ENCODE measurements around the gene FLNB.

FLNB gene

GRCh38 chr3:58064923-58065638 lies 56.9 kb downstream of the FLNB start:
- Histone ChIP-seq H3K27ac (peak overlapping the region in 1 of 21 experiments; percentile 61), H3K4me3 (no peak overlapping the region)

DNA sequence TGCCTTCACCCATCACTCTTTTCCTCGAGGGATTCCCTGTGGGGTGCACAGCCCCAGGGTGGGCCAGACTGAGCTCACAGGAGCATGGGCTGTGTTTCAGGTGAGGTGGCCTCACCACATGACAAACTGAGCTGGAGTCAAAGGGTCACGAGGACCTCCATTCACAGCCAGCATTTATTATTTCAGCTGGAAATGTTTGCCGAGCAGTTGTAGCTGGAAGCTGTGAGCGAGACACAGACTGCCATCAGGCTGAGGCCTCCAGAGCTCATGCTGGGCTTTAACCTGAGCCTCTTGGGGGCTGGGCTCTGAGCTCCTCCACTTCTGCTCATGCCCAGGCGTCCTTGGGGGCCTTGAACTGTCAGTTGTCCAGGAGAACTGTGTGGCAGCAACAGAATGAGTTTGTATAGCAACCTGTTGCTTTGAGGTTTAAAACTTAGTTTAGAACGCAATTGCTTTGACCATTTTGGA lies 57.5 kb downstream of the FLNB start:
- H3K27ac ChIP-seq: peak overlapping the region in 1 of 21 experiments; percentile 61
- H3K4me3 ChIP-seq: no peak overlapping the region

DNA sequence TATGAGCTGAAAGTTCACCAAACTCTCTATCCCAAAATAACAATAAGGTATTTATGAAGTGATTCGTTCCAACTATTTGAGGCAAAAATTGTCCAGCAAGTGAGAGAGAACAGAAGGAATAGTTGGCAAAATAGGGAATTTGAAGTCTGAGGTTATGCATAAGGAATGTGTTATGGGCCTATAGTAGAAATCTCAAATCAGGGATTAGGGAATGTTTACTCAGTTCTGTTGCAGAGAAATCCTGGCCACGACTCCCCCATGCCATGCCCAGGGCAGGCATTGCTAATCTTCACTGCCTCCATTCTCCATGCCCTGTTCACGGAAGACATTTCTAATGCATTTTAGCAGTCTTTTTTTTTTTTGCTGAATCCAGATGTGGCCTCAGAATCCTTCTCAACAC lies 58.6 kb downstream of the FLNB start:
- no peak overlapping the region for H3K27ac ChIP-seq
- no peak overlapping the region for H3K4me3 ChIP-seq

- no peak overlapping the region for H3K4me3 ChIP-seq
- H3K27ac ChIP-seq: no peak overlapping the region
These were observed 60.0 kb downstream of the FLNB start for GRCh38 chr3:58068122-58068809.

GRCh38 chr3:58071480-58071971 lies 63.3 kb downstream of the FLNB start:
- no peak overlapping the region for H3K27ac ChIP-seq

DNA sequence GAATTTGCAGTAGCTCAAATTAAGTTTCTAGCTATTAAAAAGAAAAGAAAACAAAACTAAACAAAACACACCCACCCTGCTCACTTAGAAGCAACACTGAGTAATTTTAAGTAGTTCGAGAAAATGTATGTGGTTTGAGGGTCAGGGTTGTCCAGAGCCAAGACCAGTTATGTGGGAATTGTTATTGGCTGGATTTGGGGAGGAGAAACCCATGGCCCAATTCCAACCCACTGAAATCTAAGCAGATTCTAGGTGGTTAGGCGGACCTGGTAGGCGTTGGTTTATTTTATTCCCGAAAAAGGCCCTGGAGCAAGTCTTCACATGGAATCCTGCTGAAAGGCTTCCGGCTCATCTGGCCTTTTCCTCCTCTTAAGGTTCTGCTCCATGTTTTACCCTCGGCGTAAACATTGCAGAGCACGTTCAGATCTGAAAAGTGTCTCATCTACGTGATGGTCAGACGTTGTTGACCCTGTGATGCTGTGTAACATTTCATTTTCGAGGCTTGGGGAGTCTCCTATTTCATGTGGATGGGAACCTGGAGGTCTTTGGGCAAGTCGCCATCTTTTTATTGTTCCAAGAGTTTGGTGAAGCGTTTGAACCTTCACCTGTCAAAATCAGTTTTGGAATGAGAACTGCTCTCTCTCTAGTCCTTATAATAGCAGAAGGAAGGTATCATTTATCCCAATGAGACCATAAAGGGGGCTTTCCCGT lies 64.0 kb downstream of the FLNB start:
- H3K4me3 ChIP-seq: no peak overlapping the region
- H3K27ac ChIP-seq: no peak overlapping the region

More at GRCh38 chr3:58071480-58071971, 63.3 kb downstream of the FLNB start:
- H3K4me3 ChIP-seq: no peak overlapping the region

- Histone ChIP-seq H3K27ac (no peak overlapping the region), H3K4me3 (no peak overlapping the region)
These were observed 64.5 kb downstream of the FLNB start for GRCh38 chr3:58072763-58073130.

- H3K4me3 ChIP-seq: no peak overlapping the region
- peak overlapping the region in 1 of 21 experiments; percentile 24 for H3K27ac ChIP-seq
These were observed 65.3 kb downstream of the FLNB start for GRCh38 chr3:58073301-58074108.

GRCh38 chr3:58074116-58074715 lies 66.0 kb downstream of the FLNB start:
- Histone ChIP-seq H3K27ac (peak overlapping the region in 1 of 21 experiments; percentile 24), H3K4me3 (no peak overlapping the region)

- H3K4me3 ChIP-seq: no peak overlapping the region
- H3K27ac ChIP-seq: no peak overlapping the region
These were observed 66.8 kb downstream of the FLNB start for GRCh38 chr3:58074997-58075396.

GRCh38 chr3:58077596-58078285 lies 69.5 kb downstream of the FLNB start:
- H3K27ac ChIP-seq: no peak overlapping the region
- no peak overlapping the region for H3K4me3 ChIP-seq

DNA sequence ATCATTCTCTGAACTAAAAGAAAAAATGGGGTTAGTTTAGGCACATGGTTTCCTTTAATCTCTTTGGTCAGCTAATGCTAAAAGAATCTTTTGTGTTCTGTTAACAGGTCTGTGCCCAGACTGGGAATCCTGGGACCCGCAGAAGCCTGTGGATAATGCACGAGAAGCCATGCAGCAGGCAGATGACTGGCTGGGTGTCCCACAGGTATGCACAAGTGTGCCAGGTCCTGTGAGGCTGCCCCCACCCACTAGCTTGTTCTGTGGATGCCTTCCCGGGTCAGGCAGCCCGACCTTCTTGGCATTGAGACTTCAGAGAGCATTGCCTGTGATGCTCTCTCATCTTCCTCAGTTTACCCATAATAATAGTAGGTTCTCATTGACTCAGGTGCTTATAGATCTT lies 70.4 kb downstream of the FLNB start:
- Histone ChIP-seq H3K4me3 (no peak overlapping the region), H3K27ac (no peak overlapping the region)

- Histone ChIP-seq H3K27ac (no peak overlapping the region), H3K4me3 (no peak overlapping the region)
These were observed 71.6 kb downstream of the FLNB start for GRCh38 chr3:58079773-58080172.

GRCh38 chr3:58082047-58082446 lies 73.8 kb downstream of the FLNB start:
- Histone ChIP-seq H3K4me3 (no peak overlapping the region), H3K27ac (peak overlapping the region in 5 of 21 experiments; percentile 9 to 77 (median 45))

- no peak overlapping the region for H3K4me3 ChIP-seq
These were observed 75.9 kb downstream of the FLNB start for GRCh38 chr3:58084166-58084565.

DNA sequence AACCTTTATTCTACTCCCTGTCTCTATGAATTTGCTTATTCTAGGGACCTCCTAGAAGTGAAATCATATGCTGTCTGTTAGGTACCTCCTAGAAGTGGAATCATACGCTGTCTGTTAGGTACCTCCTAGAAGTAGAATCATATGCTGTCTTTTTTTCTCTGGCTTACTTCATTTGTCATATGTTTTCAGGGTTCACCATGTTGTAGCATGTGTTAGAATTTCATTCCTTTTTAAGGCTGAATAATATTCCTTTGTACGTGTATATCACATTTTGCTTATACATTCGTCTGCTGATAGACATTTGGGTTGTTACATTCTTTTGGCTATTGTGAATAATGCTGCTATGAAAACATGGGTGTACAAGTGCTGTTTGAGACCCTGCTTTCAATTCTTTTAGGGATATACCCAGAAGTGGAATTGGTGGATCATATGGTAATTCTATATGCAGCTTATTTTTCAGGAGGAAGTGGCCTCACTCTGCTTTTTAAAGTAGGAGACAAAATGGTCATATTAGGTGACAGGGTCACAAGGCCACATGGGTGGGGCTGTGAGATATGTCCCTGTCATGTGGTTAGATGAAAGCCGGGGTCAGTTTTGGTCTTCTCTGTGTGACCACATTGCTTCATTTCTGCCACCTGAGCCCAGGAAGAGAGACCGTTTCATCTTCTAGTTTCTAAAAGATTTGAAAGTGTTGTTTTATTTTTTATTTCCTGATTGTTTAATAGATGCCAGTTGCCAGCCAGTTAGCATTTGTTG lies 76.7 kb downstream of the FLNB start:
- Histone ChIP-seq H3K4me3 (no peak overlapping the region), H3K27ac (peak overlapping the region in 4 of 21 experiments; percentile 19 to 63 (median 33))

More at GRCh38 chr3:58084166-58084565, 75.9 kb downstream of the FLNB start:
- H3K27ac ChIP-seq: peak overlapping the region in 4 of 21 experiments; percentile 9 to 72 (median 47)

DNA sequence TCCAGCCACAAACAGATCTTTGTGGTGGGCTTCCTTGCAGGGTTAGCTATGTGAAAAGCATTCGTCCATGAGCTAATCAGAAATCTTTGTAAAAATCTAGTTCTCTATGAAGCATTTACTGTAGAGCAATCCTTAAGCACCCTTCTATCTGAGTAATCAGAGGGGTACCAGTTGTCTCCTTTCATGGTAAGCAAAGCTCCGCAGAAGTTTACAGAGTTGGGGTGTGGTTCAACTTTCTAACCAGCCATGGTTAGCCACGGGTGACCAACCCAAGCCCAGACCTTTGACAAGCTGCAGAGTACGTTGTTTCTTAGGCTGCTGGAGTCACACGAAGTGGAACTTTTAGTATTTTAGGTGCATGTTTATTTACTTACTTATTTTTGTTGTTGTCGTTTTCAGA lies 77.4 kb downstream of the FLNB start:
- Histone ChIP-seq H3K4me3 (no peak overlapping the region), H3K27ac (peak overlapping the region in 3 of 21 experiments; percentile 23 to 63 (median 43))

DNA sequence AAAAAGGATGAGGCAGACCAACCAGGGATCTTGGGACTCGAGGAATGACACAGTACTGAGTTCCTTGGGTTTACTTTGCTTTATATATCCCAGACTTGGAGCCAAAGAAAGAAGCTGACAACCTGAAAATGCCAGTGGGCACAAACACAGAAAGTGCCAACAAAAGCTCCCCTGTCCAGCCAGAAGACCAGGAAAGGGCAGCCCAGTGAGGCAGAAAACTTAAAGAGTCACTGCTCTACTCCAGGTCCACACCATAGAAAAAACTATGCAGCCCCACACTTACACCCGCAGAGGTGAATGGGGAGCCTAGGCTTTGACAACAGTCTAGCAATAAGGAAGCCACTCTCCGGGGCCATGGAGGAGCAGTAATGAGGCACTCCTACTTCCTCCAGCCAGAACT lies 80.3 kb downstream of the FLNB start:
- H3K27ac ChIP-seq: no peak overlapping the region

More for the DNA sequence above, 80.3 kb downstream of the FLNB start:
- no peak overlapping the region for H3K4me3 ChIP-seq

Data from skin epidermis (tissue), 12 donors.